ENCODE data around the gene ZNRF2. TPM values are rescaled to one million over a fixed set of nuclear protein-coding genes. Genes with fewer than 3 reads are reported as not detected.
A peak's percentile ranks its signal among the peaks of the same experiment; 100 is the strongest.

Gene ZNRF2
- total RNA-seq, 2 donors from 2014 or later: 36.1 to 42.5 TPM

GRCh38 chr7:30274641-30275040, 9.8 kb upstream of the ZNRF2 start:
- Histone ChIP-seq H3K9me3 (no peaks in the 10 kb centered on the region), H3K36me3 (replicated peaks in 1 of 2; ENCODE audit: insufficient read depth in 1 of 2, low read depth in 2 of 2) (no peaks in the 10 kb centered on the region), H3K27me3 (no peaks in the 10 kb centered on the region), H3K4me1 (peaks cover 6% of the 10 kb centered on the region), H3K4me3 (no peak overlapping the region), H3K27ac (no peak overlapping the region)
- intact Hi-C loops (cut with DNase I): no loop called here
- 80 to 81% methylated on average over 3 of the region's 3 CpGs for WGBS, 2 donors
- TF ChIP-seq POLR2A (IDR thresholded peaks at IDR 0.05) (no peak), CTCF (IDR thresholded peaks at IDR 0.05) (no peak)
- DNase-seq: no peak
- no peak for ATAC-seq

GRCh38 chr7:30276203-30276900, 8.0 kb upstream of the ZNRF2 start:
- intact Hi-C loops (cut with DNase I): no loop called here
- Histone ChIP-seq H3K36me3 (replicated peaks in 1 of 2; ENCODE audit: insufficient read depth in 1 of 2, low read depth in 2 of 2) (no peaks in the 10 kb centered on the region), H3K4me1 (peaks cover 6% of the 10 kb centered on the region), H3K4me3 (no peak overlapping the region), H3K9me3 (no peaks in the 10 kb centered on the region), H3K27ac (no peak overlapping the region), H3K27me3 (no peaks in the 10 kb centered on the region)
- 83 to 85% methylated on average over 9 of the region's 9 CpGs for WGBS, 2 donors
- DNase-seq (peak; percentile 32 to 53 (median 46)), ATAC-seq (peak; percentile 52)
- TF ChIP-seq POLR2A (IDR thresholded peaks at IDR 0.05) (no peak), CTCF (IDR thresholded peaks at IDR 0.05) (peak; percentile 26 to 58 (median 46))

- no peaks in the 10 kb centered on the region for H3K36me3 ChIP-seq (replicated peaks in 1 of 2; ENCODE audit: insufficient read depth in 1 of 2, low read depth in 2 of 2)
- no peaks in the 10 kb centered on the region for H3K9me3 ChIP-seq
- TF ChIP-seq POLR2A (IDR thresholded peaks at IDR 0.05) (no peak), CTCF (IDR thresholded peaks at IDR 0.05) (no peak)
- DNase-seq (peak in 1 of 4 donors; percentile 24), ATAC-seq (peak; percentile 66)
- intact Hi-C loops (cut with DNase I): no loop called here
- peaks cover 7% of the 10 kb centered on the region for H3K4me1 ChIP-seq
- H3K27me3 ChIP-seq: no peaks in the 10 kb centered on the region
- H3K4me3 ChIP-seq: no peak overlapping the region
- WGBS, 2 donors: 55 to 65% methylated on average over 4 of the region's 4 CpGs
- peak overlapping the region in 2 of 4 donors; percentile 5 to 36 for H3K27ac ChIP-seq
Measured at GRCh38 chr7:30278376-30278775, 6.0 kb upstream of the ZNRF2 start.

- H3K9me3 ChIP-seq: no peaks in the 10 kb centered on the region
- peaks cover 13% of the 10 kb centered on the region for H3K4me1 ChIP-seq
- H3K27ac ChIP-seq: peak overlapping the region in 1 of 4 donors; percentile 5
- 56 to 73% methylated on average over 8 of the region's 8 CpGs for WGBS, 2 donors
- no peaks in the 10 kb centered on the region for H3K36me3 ChIP-seq (replicated peaks in 1 of 2; ENCODE audit: insufficient read depth in 1 of 2, low read depth in 2 of 2)
- TF ChIP-seq CTCF (IDR thresholded peaks at IDR 0.05) (no peak), POLR2A (IDR thresholded peaks at IDR 0.05) (no peak)
- no peak for DNase-seq
- intact Hi-C loops (cut with DNase I): no loop called here
- ATAC-seq: no peak
- H3K4me3 ChIP-seq: no peak overlapping the region
- no peaks in the 10 kb centered on the region for H3K27me3 ChIP-seq
Measured at GRCh38 chr7:30278849-30279652, 5.3 kb upstream of the ZNRF2 start.

All from body of pancreas (tissue), 4 donors.